Measurements from ENCODE around the gene OSBPL1A. TPM values are rescaled to one million over a fixed set of nuclear protein-coding genes. Genes with fewer than 3 reads are reported as not detected.

The OSBPL1A gene
- 42.0 TPM for total RNA-seq

GRCh38 chr18:24397694-24398368, at the start of gene OSBPL1A:
OSBPL1A (minus strand) TSS chr18:24397824; CDS start chr18:24377533, 20,291 bp downstream.

GRCh38 chr18:24426398-24427294, 29.0 kb upstream of the OSBPL1A start, which contains the start of gene IMPACT:
IMPACT (plus strand) TSS chr18:24426670; CDS start chr18:24426757, 87 bp downstream.

GRCh38 chr18:24138789-24139616, 258.6 kb downstream of the OSBPL1A start, which contains the start of gene CABYR:
CABYR (plus strand) TSS chr18:24139062; CDS start chr18:24143115, 4,053 bp downstream.

Small RNA genes lying within 50 kb of the gene (small RNA-seq; reads per million reads assigned to genes)
- gene MIR320C2 (not detected), gene RF00017 (not detected), gene RF00019 (not detected), gene RNA5SP452 (0.59 reads per million, percentile 61 among the genes with 10 or more reads in this experiment), gene RNU5A-6P (7.1 reads per million, percentile 93 among the genes with 10 or more reads in this experiment), gene RNU6-435P (not detected)

Other genes with a start within 250 kb of the OSBPL1A start
- gene IMPACT, start 28.8 kb upstream of the OSBPL1A start, total RNA-seq: 44.5 TPM
- 0.23 TPM for gene HRH4, start 62.8 kb upstream of the OSBPL1A start, total RNA-seq